HG03103 (cell line): ENCODE results near the gene NRXN2.
"Not testable (repeated sequence)": the region's sequence is repeated elsewhere in the genome, so short reads cannot be mapped to it uniquely, and the experiment has no call there.

ENCODE experiments used
- ATAC-seq: cut with Tn5 transposase; IDR thresholded peaks from one replicate; pipeline ENCODE4 v1.9.1; 2021; ENCODE audit warnings: low read depth; ENCODE audit not compliant: unreplicated experiment

Gene NRXN2

GRCh38 chr11:64580412-64580811 lies 142.6 kb downstream of the NRXN2 start:
- no peak for ATAC-seq

- no peak for ATAC-seq
These were observed 145.8 kb downstream of the NRXN2 start for GRCh38 chr11:64577202-64577601.

- ATAC-seq = no peak
These were observed 150.9 kb downstream of the NRXN2 start for GRCh38 chr11:64572143-64572542.

- no peak for ATAC-seq
These were observed 151.4 kb downstream of the NRXN2 start for GRCh38 chr11:64571410-64572091.

DNA sequence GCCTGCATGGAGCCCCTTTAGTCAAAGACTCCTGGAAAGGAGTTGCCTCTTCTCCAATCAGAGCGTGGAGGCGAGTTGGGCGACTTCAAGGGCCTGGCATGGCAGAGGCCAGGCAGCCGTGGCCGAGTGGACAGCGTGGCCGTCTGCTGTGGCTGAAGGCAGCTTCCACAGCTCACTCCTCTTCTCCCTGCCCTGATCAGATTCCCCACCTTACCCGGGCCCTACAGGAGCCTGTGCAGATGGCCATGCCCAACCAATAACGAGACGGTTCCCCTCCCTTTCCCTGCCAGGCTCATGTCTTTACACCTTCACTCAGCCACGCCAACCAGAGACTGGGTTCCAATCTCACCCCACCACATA lies 152.0 kb downstream of the NRXN2 start:
- ATAC-seq = no peak

DNA sequence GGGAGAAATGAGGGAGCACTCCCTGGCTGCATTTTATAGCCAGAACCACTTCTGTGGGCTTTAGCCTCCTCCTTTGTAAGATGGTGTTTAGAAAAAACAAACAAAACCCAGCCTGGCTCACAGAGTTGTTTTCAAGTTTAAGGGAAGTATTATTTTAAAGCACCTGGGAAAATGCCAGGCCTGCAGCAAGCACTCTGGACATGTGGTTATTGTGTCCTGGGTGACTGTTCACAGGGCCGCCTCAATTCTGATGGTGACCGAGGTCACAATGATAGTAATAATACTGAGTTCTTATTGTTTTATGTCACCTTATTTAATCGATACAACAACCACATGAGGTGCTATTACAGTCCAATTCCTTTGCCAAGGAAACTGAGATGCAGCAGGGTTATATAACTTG lies 152.7 kb downstream of the NRXN2 start:
- ATAC-seq = no peak

DNA sequence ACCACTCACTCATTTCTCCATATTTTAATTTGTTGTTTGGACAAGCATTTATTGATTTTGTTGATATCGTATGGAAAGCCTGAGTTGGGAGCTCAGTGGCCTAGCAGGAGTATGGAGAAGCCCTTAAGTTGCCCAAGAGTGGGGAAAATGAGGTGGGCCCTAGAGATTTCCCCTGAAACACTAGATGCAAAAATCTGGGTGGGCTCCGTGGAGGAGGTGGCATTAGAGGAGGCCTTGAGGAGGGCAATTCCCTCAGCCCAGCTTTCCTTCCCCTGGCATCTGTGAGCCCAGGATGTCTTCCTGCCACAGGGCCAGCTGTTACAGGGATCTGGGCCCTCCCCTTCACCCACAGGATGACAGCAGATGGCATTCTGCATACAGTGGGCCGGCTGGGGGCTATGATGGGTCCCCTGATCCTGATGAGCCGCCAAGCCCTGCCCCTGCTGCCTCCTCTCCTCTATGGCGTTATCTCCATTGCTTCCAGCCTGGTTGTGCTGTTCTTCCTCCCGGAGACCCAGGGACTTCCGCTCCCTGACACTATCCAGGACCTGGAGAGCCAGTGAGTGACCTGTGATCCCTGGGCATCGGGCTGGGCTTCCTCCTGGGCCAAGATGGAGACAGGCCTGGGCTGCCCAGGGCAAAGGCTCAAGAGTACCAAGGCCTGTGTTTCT lies 153.6 kb downstream of the NRXN2 start:
- no peak for ATAC-seq

GRCh38 chr11:64568584-64569140 lies 154.3 kb downstream of the NRXN2 start:
- no peak for ATAC-seq

- no peak for ATAC-seq
These were observed 154.9 kb downstream of the NRXN2 start for GRCh38 chr11:64568041-64568571.

- no peak for ATAC-seq
These were observed 155.8 kb downstream of the NRXN2 start for GRCh38 chr11:64566915-64567891.

- no peak for ATAC-seq
These were observed 156.7 kb downstream of the NRXN2 start for GRCh38 chr11:64566042-64566914.

DNA sequence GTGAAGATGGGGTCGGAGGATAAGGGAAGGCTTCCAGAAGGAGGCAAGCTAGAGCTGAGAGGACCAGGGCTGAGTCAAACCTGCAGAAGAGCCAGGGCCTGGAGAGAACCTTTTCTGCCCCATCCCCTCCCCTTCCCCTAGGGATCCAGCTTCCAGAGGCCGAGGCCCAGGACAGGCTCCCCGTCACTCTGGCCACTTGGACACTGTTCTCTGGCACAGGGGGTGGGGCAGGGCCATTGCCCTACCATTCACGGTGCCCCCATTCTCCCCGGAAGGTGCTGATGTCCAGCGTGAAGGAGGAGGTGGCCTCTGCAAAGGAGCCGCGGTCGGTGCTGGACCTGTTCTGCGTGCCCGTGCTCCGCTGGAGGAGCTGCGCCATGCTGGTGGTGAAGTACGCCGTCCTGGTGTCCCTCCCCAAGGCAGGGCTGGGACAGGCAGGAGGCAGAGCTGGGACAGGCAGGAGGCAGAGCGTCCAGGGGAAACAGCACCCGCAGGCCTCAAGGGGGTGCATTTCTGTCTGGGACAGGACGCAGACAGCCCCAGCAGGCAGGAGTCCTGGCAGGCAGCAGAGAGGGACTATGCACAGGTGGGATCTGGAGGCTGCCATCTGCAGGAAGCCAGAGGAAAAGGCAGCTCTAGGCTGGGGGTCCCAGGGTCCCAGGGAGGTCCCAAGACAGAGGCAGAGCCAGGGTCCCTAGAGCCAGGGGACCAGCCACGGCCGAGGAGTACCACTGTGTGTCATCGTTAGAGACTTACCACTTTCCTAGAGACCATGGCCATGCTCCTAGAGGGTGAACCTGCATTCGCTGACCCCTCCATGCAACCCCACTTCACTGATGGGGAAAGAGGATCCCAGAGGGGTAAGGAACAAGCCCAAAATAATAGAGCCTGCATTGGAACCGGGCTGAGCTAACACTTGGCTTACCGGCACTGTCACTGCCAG lies 157.8 kb downstream of the NRXN2 start:
- ATAC-seq = no peak

DNA sequence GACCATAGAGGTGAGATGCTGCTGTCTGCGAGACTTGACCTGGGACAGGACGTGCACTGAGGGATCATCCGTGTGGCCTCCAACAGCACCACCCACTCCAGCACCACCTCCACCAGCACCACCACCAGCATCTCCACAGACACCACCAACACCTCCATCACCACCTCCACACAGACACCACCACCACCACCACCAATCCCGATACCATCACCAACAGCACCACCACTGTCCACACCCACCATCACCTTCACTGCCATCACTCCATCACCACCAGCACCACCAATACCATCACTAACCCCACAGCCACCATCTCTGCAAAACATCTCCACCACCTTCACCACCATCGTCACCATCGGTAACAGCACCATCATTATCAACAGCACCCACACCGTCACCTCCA lies 158.6 kb downstream of the NRXN2 start:
- ATAC-seq = no peak

- ATAC-seq = no peak
These were observed 159.0 kb downstream of the NRXN2 start for GRCh38 chr11:64563966-64564365.

DNA sequence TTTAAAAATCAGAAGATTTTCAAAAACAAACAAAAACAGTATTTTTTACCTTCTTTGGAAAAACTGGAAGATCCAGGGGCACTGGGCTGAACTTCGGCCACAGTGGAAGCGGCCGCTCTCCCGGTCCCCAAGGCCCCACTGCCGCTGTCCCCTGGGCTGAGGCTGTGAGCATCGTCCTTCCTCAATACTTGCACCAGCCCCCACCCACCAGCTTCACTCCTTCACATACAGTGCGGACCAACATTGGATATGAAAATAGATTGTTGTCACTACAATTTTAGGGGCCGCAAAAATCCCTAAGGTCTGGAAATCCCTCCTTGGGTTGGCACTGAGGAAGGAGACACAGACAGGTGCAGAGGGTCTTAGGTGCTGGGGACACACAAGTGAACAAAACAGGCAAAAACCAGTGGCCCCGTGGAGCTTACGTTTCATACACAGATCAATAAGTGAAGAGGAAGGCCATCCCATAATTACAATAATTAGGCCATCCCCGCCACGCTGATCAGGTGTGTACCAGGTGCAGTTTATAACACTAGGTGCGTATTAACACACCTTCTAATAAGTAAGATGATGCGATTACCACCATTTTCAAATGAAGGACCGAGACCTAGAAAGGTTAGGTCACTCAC lies 160.2 kb downstream of the NRXN2 start:
- ATAC-seq = no peak

- ATAC-seq = no peak
These were observed 160.8 kb downstream of the NRXN2 start for GRCh38 chr11:64561984-64562722.

DNA sequence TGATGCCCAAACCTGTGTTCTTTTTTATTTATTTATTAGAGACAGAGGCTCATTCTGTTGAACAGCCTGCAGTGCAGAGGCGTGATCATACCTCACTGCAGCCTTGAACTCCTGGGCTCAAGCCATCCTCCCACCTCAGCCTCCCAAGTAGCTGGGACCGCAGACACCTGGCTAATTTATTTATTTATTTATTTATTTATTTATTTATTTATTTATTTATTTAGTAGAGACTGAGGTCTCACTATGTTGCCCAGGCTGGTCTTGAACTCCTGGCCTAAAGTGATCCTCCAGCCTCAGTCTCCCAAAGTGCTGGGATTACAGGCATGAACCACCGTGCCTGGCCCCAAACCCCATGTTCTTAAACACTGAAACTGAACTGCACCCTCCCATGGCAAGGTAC lies 161.6 kb downstream of the NRXN2 start:
- ATAC-seq = not testable (repeated sequence)

GRCh38 chr11:64560941-64561340 lies 162.1 kb downstream of the NRXN2 start:
- ATAC-seq = no peak
